ENCODE data around the gene NRAP.

NRAP gene

DNA sequence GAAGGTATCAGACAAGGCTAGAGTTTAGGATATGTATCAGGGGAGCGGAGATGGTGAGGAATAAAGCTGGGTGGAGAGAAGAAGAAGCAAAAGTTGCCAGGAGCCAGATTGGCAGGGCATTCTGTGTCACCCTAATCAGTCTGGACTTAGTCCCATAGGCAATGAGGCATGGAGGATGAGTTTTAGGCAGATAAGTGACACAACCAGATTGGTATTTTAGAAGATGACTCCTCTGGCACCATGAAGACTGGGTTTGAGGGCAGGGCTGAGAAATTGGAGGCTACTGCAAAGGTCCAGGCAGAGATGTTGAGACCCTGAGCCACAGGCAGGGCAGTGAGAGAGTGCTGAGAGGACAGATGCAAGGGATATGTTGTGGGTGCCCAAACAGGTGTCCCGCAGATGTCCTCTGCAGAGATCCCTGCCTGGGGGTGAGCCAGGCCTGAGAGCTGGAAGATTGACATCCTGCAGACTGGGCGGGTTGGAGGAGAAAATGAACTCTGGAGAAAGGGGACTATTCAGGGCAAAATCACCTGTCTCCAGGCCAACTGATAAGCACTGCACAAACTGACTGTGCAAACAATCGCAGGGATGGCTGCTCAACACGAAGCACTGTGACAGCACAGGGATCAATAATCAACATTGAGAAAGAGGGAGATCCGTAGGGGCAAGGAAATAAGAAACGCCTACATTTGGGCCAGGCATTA, 122.8 kb downstream of the NRAP start (continued):
- TF ChIP-seq, protein P1, sequence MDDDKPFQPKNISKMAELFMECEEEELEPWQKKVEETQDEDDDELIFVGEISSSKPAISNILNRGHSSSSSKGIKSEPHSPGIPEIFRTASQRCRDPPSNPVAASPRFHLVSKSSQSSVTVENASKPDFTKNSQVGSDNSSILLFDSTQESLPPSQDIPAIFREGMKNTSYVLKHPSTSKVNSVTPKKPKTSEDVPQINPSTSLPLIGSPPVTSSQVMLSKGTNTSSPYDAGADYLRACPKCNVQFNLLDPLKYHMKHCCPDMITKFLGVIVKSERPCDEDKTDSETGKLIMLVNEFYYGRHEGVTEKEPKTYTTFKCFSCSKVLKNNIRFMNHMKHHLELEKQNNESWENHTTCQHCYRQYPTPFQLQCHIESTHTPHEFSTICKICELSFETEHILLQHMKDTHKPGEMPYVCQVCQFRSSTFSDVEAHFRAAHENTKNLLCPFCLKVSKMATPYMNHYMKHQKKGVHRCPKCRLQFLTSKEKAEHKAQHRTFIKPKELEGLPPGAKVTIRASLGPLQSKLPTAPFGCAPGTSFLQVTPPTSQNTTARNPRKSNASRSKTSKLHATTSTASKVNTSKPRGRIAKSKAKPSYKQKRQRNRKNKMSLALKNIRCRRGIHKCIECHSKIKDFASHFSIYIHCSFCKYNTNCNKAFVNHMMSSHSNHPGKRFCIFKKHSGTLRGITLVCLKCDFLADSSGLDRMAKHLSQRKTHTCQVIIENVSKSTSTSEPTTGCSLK (tag by site-specific recombination; IDR thresholded peaks at IDR 0.05) = no peak
- TF ChIP-seq HOXC10 (CRISPR knock-in tag; IDR thresholded peaks at IDR 0.05) (no peak), ZNF121 (tag by site-specific recombination; IDR thresholded peaks at IDR 0.05) (no peak), YY2 (tag by site-specific recombination; IDR thresholded peaks at IDR 0.05) (no peak), RBAK (tag by site-specific recombination; IDR thresholded peaks at IDR 0.05) (no peak), ZNF664 (tag by site-specific recombination; IDR thresholded peaks at IDR 0.05) (no peak), ZNF837 (tag by site-specific recombination; IDR thresholded peaks at IDR 0.05) (no peak)

DNA sequence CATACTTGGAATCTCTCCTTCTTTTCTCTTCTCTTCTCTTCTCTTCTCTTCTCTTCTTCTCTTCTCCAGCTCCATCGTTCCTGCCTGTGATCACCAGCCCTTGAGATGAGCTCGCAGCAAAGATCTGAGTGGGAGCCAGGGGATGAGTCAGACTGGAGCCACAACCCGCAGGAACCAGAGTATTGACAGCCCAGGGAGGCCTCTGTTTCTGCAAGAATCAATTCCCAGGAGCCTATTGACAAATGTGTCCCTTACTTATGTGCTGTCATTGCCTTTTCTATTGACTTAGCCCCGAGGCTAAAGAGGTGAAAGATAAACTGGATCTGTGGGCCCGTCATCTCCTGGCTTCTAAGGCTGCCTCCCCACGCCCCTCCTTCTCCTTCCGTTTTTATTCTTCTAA, 124.1 kb downstream of the NRAP start:
- ChIA-PET CTCF (interaction anchor here (0.7 kb wide), 1 partner anchor 22 kb away, joined by 3 read pairs; no protein-coding TSS in a partner anchor), POLR2A (no interaction called here)
- Histone ChIP-seq H3K36me3 (ENCODE audit: control insufficient read depth in 2 of 2, insufficient read depth in 1 of 2, low read length in 2 of 2) (no peaks in the 10 kb centered on the region), H3K27ac (ENCODE audit: extremely low read depth, low read depth, low read length) (no peak overlapping the region), H3K9me3 (ENCODE audit: control insufficient read depth, insufficient read depth, low read depth, low read length) (no peaks in the 10 kb centered on the region), H3K4me3 (ENCODE audit: low read depth, low read length) (no peak overlapping the region), H3K4me1 (ENCODE audit: control insufficient read depth, insufficient read depth, low read length) (no peaks in the 10 kb centered on the region)
- TF ChIP-seq ZBTB17 (tag by site-specific recombination; IDR thresholded peaks at IDR 0.05) (peak; percentile 54), ZNF600 (tag by site-specific recombination; IDR thresholded peaks at IDR 0.05) (peak; percentile 27; the same call in 1 of the 2 replicates), HOXD13 (CRISPR knock-in tag; IDR thresholded peaks at IDR 0.05; ENCODE audit: borderline replicate concordance) (no peak), ZNF548 (tag by site-specific recombination; IDR thresholded peaks at IDR 0.05) (peak; percentile 64; the same call in 1 of the 2 replicates), ZNF23 (tag by site-specific recombination; IDR thresholded peaks at IDR 0.05; ENCODE audit: borderline replicate concordance) (no peak)
- TF ChIP-seq, protein P2, sequence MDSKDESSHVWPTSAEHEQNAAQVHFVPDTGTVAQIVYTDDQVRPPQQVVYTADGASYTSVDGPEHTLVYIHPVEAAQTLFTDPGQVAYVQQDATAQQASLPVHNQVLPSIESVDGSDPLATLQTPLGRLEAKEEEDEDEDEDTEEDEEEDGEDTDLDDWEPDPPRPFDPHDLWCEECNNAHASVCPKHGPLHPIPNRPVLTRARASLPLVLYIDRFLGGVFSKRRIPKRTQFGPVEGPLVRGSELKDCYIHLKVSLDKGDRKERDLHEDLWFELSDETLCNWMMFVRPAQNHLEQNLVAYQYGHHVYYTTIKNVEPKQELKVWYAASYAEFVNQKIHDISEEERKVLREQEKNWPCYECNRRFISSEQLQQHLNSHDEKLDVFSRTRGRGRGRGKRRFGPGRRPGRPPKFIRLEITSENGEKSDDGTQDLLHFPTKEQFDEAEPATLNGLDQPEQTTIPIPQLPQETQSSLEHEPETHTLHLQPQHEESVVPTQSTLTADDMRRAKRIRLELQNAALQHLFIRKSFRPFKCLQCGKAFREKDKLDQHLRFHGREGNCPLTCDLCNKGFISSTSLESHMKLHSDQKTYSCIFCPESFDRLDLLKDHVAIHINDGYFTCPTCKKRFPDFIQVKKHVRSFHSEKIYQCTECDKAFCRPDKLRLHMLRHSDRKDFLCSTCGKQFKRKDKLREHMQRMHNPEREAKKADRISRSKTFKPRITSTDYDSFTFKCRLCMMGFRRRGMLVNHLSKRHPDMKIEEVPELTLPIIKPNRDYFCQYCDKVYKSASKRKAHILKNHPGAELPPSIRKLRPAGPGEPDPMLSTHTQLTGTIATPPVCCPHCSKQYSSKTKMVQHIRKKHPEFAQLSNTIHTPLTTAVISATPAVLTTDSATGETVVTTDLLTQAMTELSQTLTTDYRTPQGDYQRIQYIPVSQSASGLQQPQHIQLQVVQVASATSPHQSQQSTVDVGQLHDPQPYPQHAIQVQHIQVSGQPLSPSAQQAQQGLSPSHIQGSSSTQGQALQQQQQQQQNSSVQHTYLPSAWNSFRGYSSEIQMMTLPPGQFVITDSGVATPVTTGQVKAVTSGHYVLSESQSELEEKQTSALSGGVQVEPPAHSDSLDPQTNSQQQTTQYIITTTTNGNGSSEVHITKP (tag by site-specific recombination; IDR thresholded peaks at IDR 0.05) = 0 out of 2 replicates have a peak, but pooled peaks have one; percentile 52

All from HEK293 (cell line).